ENCODE measurements around the gene PPP1R37. TPM values are rescaled to one million over a fixed set of nuclear protein-coding genes. Genes with fewer than 3 reads are reported as not detected.

Gene PPP1R37
- total and polyA plus RNA-seq, 4 donors = 1.8 to 10.4 (median 9.3) TPM

DNA sequence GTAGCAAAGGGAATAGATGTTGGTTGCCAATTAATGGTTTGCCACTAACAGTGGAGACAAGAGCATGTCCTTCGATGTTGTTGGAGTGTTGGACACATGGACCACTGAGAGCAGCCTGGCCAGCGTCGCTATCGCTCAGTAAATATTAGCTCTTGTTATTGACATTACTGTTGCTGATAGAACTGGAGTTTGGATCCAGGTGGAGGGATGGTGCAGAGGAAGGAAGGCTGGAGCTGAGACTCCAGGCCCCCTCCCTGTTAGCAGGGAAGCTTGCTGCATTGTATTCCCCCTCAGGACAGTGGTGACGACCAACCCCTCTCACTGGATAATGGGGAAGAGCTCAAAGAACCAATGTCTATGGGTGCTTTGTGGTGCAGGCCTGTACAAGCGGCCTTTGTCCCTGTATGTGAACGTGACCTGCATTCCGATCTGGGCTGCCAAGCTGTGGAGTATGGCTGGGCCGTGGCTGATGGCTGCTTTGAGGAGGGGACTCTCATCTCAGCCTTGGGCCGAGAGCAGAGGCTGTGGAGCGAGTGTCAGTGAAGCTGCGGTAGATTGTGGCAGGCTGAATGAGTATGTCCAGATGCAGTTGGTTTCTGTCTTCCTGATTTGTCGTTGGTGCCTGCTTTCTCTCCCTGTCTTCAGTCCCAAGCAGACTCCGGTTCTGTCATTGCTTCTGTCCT is 47.2 kb upstream of the PPP1R37 start:
- WGBS = 30% methylated on average over 14 of the region's 14 CpGs

More for the DNA sequence above, 47.2 kb upstream of the PPP1R37 start:
- Histone ChIP-seq H3K27ac (ENCODE audit: low read depth in 1 of 2, low read length in 2 of 2) (peak overlapping the region; percentile 67 to 78), H3K4me3 (ENCODE audit: low read depth in 1 of 3, low read length in 3 of 3) (peak overlapping the region in 1 of 3 donors; percentile 27), H3K4me1 (ENCODE audit: control insufficient read depth in 4 of 4, insufficient read depth in 4 of 4, low read length in 3 of 4) (peaks cover 16 to 78% (median 73%) of the 10 kb centered on the region in 4 donors), H3K36me3 (ENCODE audit: control insufficient read depth in 4 of 4, insufficient read depth in 3 of 4, low read depth in 1 of 4, low read length in 3 of 4) (peaks cover 0 to 16% (median 8%) of the 10 kb centered on the region in 4 donors), H3K9ac (ENCODE audit: low read depth in 1 of 2, low read length in 2 of 2) (peak overlapping the region in 1 of 2 donors; percentile 19), H3K9me3 (ENCODE audit: control insufficient read depth in 4 of 4, low read length in 3 of 4) (no peaks in the 10 kb centered on the region), H3K27me3 (ENCODE audit: control insufficient read depth in 4 of 4, insufficient read depth in 4 of 4, low read length in 3 of 4) (no peaks in the 10 kb centered on the region)
- TF ChIP-seq HNF4G (IDR thresholded peaks at IDR 0.05) (peak; percentile 67), TAF1 (conservative IDR thresholded peaks at IDR 0.05) (no peak), RAD21 (IDR thresholded peaks at IDR 0.05) (peak; percentile 32 to 40), SP1 (IDR thresholded peaks at IDR 0.05) (peak; percentile 80), NR2F2 (IDR thresholded peaks at IDR 0.05) (no peak), GABPA (IDR thresholded peaks at IDR 0.05 in 1 of 2, conservative IDR thresholded peaks at IDR 0.05 in 1 of 2) (peak in 1 of 2 donors; percentile 73), JUND (IDR thresholded peaks at IDR 0.05) (peak; percentile 31 to 38), FOXA1 (IDR thresholded peaks at IDR 0.05) (peak; percentile 99), RXRA (IDR thresholded peaks at IDR 0.05) (peak; percentile 72 to 88), REST (IDR thresholded peaks at IDR 0.05) (peak; percentile 66), YY1 (IDR thresholded peaks at IDR 0.05) (peak; percentile 79), ZBTB33 (IDR thresholded peaks at IDR 0.05) (peak; percentile 74), EGR1 (IDR thresholded peaks at IDR 0.05; ENCODE audit: low read depth in 2 of 2) (no peak), MAX (IDR thresholded peaks at IDR 0.05) (peak; percentile 85), FOXA2 (IDR thresholded peaks at IDR 0.05) (peak; percentile 100), HNF4A (conservative IDR thresholded peaks at IDR 0.05) (peak; percentile 82 to 86)
- TF ChIP-seq, protein P1, sequence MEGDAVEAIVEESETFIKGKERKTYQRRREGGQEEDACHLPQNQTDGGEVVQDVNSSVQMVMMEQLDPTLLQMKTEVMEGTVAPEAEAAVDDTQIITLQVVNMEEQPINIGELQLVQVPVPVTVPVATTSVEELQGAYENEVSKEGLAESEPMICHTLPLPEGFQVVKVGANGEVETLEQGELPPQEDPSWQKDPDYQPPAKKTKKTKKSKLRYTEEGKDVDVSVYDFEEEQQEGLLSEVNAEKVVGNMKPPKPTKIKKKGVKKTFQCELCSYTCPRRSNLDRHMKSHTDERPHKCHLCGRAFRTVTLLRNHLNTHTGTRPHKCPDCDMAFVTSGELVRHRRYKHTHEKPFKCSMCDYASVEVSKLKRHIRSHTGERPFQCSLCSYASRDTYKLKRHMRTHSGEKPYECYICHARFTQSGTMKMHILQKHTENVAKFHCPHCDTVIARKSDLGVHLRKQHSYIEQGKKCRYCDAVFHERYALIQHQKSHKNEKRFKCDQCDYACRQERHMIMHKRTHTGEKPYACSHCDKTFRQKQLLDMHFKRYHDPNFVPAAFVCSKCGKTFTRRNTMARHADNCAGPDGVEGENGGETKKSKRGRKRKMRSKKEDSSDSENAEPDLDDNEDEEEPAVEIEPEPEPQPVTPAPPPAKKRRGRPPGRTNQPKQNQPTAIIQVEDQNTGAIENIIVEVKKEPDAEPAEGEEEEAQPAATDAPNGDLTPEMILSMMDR (IDR thresholded peaks at IDR 0.05; ENCODE audit: low read depth, low read length, missing input control) = no peak
- DNase-seq (ENCODE audit: low spot score) = no peak
